ENCODE data around the gene ROBO2. TPM values are rescaled to one million over a fixed set of nuclear protein-coding genes. Genes with fewer than 3 reads are reported as not detected.

ROBO2 gene
- total RNA-seq, 1 donor from 2014 or later = 11.0 TPM

DNA sequence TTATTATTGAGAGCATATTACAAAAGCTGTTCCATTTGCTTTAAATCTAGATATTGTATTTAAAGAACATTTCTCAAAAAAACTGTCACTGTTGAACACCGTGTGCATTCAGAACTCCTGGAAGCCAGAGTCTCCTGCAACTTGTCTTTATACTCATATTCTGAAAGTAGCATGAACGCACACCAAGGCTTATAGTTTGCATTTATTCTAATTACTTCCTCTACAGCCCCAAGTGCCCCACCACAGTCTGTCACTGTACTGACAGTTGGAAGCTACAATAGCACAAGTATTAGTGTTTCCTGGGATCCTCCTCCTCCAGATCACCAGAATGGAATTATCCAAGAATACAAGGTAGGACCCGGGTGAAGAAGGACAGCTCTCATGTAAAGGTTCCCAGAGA, 537.4 kb downstream of the ROBO2 start:
- DNase-seq (ENCODE audit: extremely low spot score in 2 of 2) = no peak
- intact Hi-C loops (cut with DNase I) = no loop called here
- H3K4me1 ChIP-seq = no peaks in the 10 kb centered on the region

GRCh38 chr3:77586216-77586615, 546.3 kb downstream of the ROBO2 start:
- intact Hi-C loops (cut with DNase I) = no loop called here
- no peaks in the 10 kb centered on the region for H3K4me1 ChIP-seq

More for the DNA sequence above, 537.4 kb downstream of the ROBO2 start:
- Histone ChIP-seq H3K4me3 (no peak overlapping the region), H3K9me3 (no peaks in the 10 kb centered on the region), H3K27ac (no peak overlapping the region), H3K27me3 (no peaks in the 10 kb centered on the region), H3K36me3 (no peaks in the 10 kb centered on the region)
- no peak for TF ChIP-seq CTCF (IDR thresholded peaks at IDR 0.05)

DNA sequence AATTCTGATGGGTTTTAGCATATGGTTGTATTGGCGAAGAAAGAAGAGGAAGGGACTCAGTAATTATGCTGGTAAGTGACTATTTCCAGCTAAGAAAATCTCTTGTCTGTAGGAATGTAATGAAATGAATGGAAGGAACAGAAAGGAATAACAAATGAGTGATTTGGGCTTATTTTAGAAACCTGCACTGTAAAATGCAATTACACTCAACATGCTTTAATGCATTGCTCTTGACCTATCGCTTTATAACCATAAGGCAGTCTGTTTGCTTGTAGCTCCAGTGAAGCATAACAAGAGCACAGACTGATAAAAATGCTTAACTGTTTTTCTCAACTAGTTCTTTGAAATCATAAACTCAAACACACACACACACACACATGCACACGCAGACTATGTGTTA, 549.0 kb downstream of the ROBO2 start:
- Histone ChIP-seq H3K27me3 (no peaks in the 10 kb centered on the region), H3K4me1 (no peaks in the 10 kb centered on the region), H3K36me3 (no peaks in the 10 kb centered on the region), H3K27ac (no peak overlapping the region), H3K9me3 (no peaks in the 10 kb centered on the region), H3K4me3 (no peak overlapping the region)
- TF ChIP-seq POLR2A (IDR thresholded peaks at IDR 0.05) (no peak), CTCF (IDR thresholded peaks at IDR 0.05) (no peak), POLR2AphosphoS5 (IDR thresholded peaks at IDR 0.05; ENCODE audit: insufficient read depth in 1 of 2, low read depth in 1 of 2) (no peak)
- DNase-seq (ENCODE audit: extremely low spot score in 2 of 2) = no peak
- intact Hi-C loops (cut with DNase I) = no loop called here

More at GRCh38 chr3:77586216-77586615, 546.3 kb downstream of the ROBO2 start:
- Histone ChIP-seq H3K27ac (no peak overlapping the region), H3K9me3 (no peaks in the 10 kb centered on the region), H3K4me3 (no peak overlapping the region), H3K36me3 (no peaks in the 10 kb centered on the region), H3K27me3 (no peaks in the 10 kb centered on the region)
- TF ChIP-seq CTCF (IDR thresholded peaks at IDR 0.05) = no peak
- no peak for TF ChIP-seq POLR2AphosphoS5 (IDR thresholded peaks at IDR 0.05; ENCODE audit: insufficient read depth in 1 of 2, low read depth in 1 of 2)
- TF ChIP-seq POLR2A (IDR thresholded peaks at IDR 0.05) = no peak
- no peak for DNase-seq (ENCODE audit: extremely low spot score in 2 of 2)

DNA sequence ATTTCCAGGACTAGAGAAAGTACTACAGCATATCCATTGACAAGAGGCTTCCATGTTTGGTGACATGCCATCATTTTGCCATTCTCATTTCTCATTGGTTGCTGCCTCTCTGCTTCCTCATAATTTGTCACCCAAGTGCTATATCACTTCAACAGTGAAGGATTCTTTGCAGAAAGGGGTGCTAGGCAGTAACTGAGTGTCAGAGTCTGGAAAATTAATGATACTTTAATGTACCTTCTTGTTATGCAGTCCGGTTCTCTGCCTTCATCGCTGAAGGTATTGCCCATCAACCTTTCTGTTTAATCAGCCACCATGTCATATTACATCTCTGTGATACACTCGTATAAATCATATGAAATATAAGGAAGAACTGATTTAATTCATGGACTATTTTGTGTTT, 550.3 kb downstream of the ROBO2 start:
- H3K27me3 ChIP-seq = no peaks in the 10 kb centered on the region
- no peak overlapping the region for H3K4me3 ChIP-seq
- TF ChIP-seq POLR2AphosphoS5 (IDR thresholded peaks at IDR 0.05; ENCODE audit: insufficient read depth in 1 of 2, low read depth in 1 of 2) (no peak), POLR2A (IDR thresholded peaks at IDR 0.05) (no peak), CTCF (IDR thresholded peaks at IDR 0.05) (no peak)
- no peak overlapping the region for H3K27ac ChIP-seq
- intact Hi-C loops (cut with DNase I) = no loop called here
- H3K4me1 ChIP-seq = no peaks in the 10 kb centered on the region
- DNase-seq (ENCODE audit: extremely low spot score in 2 of 2) = no peak
- H3K9me3 ChIP-seq = no peaks in the 10 kb centered on the region
- no peaks in the 10 kb centered on the region for H3K36me3 ChIP-seq

DNA sequence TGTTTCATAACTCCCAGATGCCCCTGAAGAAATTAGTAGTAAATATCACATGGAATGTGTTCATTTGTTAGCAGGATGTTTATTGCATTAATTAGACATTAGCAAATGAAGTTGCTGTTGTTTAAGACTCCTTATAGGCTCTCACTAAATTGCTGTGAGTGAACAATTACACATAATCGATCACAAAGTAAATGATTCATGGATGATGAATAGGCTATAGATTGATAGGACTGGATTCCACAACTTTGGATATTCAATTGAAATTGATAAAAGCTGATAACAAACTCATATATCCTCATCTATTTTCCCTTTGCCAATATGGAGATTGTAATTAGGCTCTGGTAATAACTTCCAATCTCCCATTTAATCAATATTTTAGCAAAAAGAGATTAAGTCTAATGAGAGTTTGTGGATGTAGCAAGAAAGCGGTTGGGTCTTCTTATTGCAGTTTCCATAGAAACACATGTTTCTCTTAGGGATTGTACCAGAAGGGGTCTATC, 555.5 kb downstream of the ROBO2 start:
- Histone ChIP-seq H3K4me3 (no peak overlapping the region), H3K9me3 (no peaks in the 10 kb centered on the region), H3K4me1 (no peaks in the 10 kb centered on the region), H3K27me3 (no peaks in the 10 kb centered on the region), H3K36me3 (no peaks in the 10 kb centered on the region), H3K27ac (no peak overlapping the region)
- TF ChIP-seq POLR2A (IDR thresholded peaks at IDR 0.05) (no peak), POLR2AphosphoS5 (IDR thresholded peaks at IDR 0.05; ENCODE audit: insufficient read depth in 1 of 2, low read depth in 1 of 2) (no peak), CTCF (IDR thresholded peaks at IDR 0.05) (no peak)
- intact Hi-C loops (cut with DNase I) = no loop called here
- no peak for DNase-seq (ENCODE audit: extremely low spot score in 2 of 2)

Data from vagina (tissue), 2 donors.